LNCAP (cell line): Measurements from ENCODE around the gene AXIN1.

Experiments
- CTCF ChIP-seq: fragments of 450-650 bp; IDR thresholded peaks from 2 replicates; pipeline ENCODE4 v1.5.1; 2017; ENCODE audit warnings: mild to moderate bottlenecking

The AXIN1 gene

GRCh38 chr16:272633-273546 lies 79.6 kb downstream of the AXIN1 start:
- no peak for TF ChIP-seq CTCF

DNA sequence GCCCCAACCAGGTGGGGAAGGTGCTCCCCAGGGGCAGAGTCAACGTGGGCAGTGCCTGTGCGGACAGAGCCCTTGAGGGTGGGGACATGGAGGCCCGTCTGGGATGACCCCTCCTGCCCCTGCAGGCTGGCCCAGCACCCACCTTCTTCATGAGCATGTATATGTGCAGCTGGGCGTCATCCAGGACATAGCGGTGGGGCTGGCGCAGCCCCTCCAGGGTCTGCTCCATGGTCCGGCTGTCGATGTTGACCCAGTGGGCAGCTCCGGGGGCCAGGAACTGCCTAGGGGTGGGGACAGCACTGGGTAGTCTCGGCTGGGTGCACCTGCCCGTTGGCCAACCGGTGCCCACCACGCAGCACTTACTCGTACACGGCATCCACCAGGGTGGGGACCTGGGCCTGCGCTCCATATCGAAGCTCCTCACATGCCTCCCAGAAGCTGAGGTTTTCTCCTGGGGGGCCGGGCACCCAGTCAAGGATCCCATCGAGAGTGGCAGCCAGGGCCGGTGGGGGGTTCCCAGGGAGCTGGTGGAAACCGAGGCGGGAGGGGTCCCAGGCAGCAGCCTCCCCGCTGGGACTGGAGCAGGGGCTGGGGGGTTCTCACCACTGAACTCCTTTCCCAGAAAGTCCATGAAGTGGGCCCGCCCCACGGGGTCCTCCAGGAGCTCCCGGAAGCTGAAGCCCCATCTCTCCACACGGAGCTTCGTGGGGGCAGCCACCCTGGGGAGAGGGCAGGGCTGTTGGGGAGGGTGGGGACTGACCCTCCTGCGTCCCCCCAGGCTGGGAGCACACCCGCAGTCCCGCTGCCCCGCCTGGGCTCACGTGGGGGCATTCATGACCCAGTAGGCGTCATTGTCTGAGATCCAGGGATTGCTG lies 81.9 kb downstream of the AXIN1 start:
- TF ChIP-seq CTCF, result no peak

DNA sequence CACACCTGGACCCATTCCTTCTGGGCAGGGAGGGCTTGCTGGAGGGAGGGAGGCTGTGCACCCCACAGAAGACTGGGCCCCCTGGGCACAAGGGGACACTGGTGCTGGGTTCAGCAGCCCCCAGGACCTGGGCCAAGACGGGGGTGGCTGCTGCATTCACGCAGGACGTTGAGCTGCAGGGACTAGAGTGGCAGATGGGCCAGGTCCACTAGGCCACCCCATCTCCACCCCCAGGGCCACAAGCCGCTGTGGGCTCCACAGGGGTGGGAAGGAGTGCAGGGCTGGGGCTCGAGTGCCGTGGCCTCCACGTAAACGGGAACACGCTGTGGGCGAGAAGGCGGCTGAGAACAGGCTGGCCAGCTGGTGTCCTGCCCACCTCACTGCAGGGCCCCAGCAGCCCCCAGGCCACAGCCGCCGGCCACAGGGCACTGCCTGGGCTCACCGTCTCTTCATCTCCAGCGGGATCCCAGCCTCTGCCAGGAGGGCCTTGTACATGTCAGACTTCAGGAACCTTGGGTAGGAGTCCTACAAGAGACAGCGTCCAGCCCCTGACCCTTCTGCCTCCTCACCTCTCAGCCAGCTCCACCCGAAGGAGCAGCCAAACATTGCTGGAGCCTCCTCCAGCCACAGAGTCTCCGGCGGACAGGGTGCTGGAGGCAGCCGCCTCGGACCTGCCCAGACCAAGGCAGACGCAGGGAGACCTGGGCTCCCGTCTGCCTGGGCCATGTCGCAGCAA lies 83.3 kb downstream of the AXIN1 start:
- TF ChIP-seq CTCF, result no peak

DNA sequence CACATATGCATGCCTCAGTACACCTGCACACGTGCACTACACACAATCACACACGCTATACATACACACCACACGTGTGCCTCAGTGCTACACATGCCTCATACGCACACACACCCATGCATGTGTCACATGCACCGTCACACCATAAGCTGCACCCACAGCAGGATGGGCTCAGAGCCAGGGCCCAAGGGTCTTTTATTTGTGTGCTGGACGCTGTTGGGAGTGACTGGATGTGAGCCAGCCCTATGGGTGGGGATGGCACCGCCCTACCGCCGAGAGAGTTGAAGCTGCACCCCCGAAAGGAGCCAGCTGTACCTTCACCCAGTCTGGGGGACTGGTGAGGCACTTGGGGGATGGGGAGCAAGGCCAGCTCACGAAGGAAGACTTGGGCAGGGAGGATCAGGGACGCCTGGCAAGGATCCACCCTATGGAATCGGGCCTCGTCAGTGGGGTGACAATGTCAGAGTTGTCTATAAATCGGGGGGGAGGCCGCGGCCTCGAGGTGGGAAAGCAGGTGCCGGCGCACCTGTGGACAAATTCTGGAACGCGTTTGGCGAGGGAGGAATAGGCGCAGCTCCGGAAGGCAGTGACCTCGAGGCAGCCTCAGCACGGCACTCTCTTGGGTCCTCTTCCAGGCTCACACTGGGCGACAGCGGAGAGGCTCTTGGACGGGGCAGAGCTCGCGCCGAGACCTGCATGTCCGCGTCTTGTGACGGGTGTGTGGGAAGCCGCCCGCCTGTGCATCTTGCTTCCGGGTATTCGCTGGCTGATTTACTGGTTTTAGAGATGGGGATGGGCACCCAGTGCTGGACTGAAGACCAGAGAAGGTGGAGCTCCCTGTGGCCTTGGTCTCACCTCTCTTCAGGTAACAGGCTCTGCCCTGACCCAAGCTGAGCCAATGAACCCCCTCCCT lies 84.1 kb downstream of the AXIN1 start:
- no peak for TF ChIP-seq CTCF

DNA sequence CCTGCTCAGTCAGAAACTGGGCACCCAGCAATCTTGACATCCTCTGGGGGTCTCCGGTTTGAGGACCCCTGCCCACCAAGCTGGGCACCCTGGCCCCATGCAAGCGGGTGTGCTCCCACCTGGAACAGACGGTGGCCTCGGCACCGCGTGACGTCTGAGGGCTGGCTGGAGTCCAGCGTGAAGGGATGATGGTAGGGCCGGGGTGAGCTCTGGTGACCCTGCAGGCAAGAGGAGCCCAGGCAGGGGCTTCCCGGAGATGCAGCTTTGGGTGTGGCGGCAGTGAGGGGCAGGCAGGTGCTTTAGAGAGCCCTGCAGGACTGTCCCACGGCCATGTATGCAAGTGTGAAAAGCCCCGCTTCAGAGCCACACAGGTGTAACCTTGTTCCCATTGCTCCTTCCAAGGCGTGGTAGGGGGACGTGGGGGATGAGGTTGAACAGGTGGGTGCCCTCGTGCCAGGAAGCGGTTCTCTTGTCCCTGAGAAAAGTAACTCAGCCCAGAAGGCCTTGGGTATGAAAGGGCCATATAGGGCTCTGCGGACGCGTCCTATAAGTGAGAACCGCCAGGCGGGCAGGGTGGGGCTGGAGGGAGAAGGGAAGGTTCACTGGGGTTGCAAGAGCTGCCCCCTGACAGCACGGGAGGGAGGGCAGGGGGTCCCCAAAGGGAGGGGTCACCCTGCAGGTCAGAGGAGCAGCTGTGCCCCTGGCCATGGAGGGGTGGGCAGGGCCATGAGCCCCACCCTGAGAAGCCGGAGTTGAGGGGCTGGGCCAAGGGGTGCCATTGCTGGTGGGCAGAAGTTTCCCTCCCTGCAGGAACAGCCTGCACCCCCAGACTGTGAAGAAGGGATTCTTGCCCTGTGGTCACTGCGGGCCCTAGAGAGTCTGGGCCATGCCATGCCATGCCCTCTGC lies 86.0 kb downstream of the AXIN1 start:
- no peak for TF ChIP-seq CTCF

GRCh38 chr16:265711-266110 lies 86.8 kb downstream of the AXIN1 start:
- TF ChIP-seq CTCF, result no peak
